ENCODE results near the gene PROM1.

DNA sequence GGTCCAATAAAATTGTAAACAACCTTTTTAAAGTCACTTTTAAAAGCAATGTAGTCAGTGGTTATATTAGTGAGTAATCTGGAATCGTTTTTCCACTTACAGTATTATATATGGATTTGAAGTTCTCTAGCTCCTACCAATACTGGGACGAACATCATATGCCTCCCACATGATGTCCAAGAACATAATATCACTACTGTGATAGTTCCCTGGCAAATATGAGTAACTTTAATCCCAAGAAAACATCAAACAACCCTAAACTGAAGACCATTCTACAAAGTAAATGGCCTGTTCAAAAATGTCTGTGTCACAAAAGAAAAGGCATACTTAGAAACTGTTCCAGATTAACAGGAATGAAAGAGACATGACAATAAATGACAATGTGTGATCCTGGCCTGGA is 67.3 kb downstream of the PROM1 start:
- TF ChIP-seq CTCF (IDR thresholded peaks at IDR 0.05), result no peak
- TF ChIP-seq POLR2A (IDR thresholded peaks at IDR 0.05), result no peak

Measured in body of pancreas (tissue), 4 donors.